Germinal center (tissue), 1 donor: ENCODE data around the gene IL3.
A peak's percentile ranks its signal among the peaks of the same experiment; 100 is the strongest.

ENCODE experiments used
- DNase-seq: peaks from one replicate; pipeline ENCODE4 v3.0.0; 2012; ENCODE audit warnings: mixed read lengths, low spot score

IL3 gene

DNA sequence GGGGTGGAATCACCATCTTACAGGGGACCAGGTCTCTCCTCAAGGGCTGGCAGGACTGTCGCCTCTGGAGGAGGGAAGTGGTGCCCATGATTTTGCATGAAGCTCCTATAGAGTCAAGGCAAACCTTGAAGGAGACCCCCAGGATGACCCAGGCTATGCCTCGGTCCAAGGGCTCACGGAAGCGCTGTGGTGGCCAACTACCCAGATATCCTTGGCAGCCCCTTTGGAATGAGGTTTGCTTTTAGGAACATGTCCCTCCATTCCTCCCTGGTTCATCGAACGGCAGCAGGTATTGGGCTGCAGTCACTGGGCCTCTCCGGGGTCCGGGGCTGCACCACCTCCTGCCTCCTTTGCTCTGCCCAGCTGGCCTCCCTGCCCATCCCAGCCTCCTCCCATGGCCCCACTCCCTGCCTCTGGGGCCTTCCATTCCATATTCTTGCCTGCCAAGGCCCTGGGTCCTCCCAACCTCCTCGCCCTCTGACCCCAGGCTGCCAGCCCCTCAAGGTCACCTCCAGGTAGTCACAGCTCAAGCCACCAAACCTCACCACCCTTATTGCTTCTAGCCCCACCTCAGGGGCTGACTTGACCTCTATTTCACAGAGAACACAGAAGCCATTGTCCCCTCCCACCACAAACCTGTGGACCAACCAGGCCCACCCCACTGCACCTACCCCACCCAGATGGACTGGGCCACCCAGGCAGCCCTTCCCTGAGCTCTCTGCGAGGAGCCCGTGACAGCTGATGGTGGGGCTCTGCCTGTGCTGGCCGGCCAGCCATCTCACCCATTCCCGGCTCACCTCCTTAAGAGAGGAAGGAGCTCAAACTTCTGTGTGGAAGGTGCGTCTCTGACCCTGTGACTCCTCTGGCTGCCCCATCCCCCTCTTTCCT, 3.6 kb upstream of the IL3 start:
- no peak for DNase-seq

DNA sequence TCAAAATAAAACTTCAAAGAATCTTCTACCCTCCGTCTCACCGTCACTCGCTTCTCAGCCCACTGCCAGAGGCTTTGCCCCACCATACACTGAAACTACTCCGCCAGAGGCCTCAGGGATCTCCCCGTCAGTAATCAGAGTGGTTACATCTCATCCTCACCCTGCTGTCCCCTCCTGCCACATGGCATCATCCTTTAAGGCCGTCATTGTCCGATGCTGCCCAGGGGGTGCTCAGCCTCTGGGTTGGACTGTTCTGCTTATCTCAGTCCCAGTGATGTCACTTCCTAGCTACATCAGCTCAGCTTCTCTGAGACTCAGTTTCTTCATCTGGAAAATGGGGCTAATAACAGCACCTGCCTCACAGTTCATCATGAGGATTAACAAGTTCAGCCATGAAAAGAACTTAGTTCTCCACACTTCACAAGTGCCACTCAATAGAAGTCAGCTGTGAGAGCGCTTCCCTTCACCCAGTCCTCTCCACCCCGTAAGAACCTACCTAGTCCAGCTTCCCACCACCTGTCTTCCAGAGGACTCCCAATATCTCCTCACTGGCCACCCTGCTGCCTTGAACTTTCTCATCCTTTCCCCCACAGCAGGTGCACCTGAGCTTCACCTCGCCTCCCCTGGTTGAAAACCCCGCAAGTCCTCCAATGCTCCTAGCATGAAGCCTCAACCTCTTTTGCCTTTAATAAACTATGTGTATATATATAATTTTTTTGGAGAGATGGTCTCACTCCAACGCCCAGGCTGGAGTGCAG, 2.8 kb upstream of the IL3 start:
- no peak for DNase-seq

DNA sequence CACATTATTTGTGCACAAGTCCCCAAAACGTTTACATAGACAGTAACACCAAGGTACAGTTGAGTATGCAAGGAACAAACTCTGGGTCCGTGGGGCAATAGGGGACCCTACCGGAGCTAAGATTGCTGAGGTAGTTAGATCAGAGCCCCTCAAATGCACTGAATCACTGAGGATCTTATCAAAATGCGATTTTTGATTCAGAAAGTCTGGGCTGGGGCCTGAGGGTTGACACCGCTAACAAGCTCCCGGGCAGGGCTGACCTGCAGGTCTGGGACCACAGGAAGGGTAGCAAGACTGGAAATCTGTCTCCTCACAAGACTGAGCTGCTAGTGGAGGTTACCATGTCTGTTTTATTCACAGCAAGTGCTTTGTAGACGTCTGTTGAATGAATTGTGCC, 1.8 kb upstream of the IL3 start:
- no peak for DNase-seq

DNA sequence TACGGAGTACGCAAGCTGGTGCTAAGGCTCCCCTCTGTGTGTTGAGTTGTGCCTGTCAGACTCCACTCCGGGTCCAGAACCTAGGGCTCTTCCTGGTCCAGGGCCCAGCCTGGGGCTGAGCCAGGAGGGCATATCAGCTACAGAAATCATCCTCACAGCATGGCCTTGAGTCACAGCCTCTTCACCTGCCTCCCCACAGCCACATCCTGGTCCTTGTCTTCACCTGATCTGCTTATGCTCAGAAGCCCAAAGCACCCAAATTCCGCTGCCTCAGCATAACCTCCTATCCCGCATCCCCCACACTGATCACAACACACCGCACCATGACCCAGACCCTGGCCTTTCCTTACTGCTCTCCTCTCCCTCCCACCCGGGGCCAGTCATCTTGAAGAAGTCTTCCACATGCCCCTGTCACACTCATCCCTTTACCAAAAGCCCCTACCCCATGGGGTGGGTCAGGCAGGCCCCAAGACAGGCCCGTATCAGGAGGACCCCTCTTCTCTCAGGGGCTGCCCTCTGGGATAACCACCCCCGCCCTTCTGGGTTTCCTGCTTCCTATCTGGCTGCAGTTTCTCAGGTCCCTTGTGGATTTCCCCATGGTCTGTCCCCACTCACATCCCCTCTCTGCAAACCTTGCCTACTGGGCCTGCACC, 1.3 kb upstream of the IL3 start:
- no peak for DNase-seq

DNA sequence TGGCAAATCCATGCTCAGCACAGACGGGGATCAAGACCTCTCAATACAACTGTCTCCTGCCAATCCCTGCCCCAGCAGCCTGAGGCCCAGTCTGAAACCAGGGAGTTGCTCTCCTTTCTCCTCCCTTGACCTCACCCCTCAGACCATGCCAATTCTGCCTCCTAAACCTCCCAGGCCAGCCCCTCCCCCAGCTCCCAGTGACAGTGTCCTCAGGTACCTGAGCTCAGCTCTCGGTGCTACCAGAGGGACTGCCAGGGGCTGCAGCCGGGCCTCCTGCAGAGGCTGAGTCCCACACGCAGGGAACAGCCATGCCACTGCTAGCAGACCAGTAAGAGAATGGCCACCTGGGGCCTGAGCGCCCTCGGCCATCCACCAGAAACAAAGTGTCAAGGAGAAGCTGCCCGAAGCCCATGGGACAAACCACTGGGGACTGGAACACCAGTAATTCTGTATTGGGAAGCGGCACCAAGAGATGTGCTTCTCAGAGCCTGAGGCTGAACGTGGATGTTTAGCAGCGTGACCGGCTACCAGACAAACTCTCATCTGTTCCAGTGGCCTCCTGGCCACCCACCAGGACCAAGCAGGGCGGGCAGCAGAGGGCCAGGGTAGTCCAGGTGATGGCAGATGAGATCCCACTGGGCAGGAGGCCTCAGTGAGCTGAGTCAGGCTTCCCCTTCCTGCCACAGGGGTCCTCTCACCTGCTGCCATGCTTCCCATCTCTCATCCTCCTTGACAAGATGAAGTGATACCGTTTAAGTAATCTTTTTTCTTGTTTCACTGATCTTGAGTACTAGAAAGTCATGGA, 557 bp upstream of the IL3 start:
- DNase-seq, result no peak

DNA sequence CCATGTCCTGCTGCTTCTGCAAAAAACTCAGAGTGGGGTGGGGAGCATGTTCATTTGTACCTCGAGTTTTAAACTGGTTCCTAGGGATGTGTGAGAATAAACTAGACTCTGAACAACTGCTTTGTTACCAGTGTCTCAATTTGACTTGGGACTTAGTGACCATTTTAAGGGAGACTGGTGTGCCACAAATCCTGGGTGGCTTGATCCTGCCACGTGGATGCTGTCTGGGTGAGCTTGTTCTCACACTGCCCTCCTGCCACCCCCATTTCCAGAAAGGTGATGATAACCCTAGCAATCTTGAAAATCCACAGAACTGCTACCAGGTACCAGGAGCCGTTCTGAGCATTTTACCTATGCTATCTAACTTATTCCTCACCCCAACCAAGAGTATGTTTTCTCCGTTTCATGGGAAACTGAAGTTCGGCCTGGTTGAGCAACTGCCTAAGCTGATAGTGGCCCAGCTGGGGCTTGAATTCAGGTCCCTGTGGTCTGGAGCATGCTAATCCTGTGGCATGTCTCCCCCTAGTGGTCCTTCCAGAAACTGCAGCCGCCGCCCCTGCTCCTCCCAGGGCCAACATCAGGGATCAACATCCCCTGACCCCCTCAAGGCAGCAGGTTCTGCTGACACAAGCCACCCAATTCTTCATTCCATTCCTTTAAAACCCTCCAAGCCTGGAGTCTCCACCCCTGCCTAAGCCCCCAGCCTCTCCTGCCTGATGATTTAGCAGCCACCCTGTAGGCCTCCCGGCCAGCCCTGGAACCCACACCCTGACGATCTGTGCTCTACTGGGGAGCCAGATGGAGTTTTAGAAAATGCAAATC, 2.8 kb downstream of the IL3 start:
- DNase-seq, result peak; percentile 78

DNA sequence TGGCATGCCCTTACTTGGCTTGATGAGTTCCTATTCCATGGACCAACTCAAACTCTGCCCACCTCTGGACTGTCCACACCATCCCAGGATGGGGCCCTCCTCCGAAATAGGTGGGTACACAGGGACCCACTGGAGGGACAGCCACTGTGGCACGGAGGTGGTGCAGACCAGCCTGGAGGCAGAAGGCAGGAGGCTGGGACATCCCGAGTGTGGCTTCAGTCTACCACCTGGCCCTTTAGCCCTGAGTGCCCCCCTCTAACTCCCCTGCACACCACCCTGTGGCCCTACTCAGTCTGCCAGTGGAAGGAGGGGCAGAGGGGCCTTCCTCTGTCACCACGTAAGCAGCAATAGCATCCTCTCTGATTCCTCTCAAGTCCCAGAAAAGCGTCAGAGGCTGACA, 3.7 kb downstream of the IL3 start:
- DNase-seq, result no peak

DNA sequence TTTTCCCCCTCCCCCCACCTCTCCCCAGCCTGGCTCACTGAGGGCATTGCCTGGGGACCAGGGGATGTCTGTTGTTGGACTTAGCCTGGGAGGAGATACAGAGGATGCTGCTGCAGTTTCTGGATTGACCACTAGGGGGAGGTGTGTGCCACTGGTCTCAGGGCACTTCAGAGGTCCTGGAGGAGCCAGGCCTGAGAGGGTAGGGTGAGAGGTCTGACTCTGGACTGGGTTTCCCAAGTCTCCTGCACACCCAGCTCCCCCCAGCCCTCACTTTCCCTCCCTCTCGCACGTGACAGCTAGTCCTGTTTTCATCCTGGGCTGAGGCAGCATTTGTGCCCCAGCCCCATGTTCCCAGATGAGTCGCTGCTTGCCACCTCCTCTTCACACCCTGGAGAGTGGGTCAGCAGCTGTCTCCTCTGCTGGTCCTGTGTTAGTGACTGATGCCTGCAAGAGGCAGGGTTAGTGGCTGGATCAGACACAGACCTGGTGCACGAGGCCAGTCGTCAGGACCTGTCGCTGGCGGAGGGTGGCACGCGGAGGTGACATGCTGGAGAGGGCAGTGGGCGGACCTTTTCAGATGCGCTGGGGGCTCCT, 4.4 kb downstream of the IL3 start:
- peak; percentile 76 for DNase-seq

DNA sequence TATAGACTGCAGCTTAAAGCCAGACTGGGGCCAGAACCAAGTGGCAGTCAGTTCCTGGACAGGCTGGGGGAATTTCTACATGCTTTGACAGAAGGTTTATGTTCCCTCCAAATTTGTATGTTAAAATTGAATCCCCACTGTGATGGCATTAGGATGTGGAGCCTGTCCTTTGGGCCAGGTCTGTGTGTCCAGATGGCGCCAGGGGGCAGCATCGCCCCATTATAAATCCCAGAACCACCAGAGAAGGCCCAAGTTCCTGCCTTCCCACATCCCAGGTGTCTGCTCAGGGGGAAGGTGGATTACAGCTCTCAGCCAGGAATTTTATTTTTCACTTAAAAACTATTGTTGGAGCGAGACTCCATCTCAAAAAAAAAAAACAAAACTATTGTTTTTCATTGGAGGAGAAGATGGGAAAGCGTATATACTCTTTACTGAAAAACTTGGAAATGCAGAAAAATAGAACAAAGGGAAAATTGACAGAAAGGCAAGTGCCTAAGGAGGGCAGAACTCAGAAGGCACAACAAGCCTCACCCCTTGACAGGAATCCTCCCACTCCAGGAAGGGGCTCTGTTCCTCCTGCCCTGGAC, 5.0 kb downstream of the IL3 start:
- peak; percentile 35 for DNase-seq

DNA sequence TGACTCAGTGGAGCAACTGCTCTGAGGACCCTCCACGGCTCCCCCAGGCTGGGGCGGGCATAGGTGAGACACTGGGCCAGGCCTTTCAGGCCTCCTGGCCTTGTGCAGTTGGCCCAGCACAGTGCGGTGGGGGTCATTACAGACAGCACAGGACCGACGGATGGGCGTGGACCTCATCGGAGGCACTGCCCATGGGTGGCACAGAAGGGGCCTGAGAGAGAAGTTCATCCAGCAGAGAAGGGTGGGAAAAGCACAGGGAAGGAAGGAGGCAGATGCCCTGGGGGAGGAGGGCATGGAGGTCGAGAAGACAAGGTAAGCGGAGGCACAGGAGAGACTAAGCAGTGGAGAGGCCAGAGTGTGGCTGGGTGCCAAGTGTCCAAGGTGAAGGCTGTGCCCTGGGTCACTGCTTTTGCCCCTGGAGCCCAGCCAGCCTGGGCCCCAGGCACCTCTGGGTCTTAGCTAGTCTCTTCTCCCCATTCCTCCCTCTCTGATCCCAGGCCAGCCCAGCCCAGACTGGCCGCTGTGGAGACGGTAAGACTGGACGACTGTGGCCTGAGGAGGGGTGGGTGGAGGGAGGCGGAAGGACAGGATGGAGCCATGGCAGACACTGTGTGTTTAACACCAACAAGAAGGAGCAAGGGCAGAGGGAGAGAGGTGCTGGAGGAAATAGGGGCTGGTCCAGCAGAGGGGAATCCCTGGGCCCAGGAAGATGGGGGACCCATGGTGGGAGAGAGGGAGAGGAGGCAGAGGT, 5.7 kb downstream of the IL3 start:
- no peak for DNase-seq

DNA sequence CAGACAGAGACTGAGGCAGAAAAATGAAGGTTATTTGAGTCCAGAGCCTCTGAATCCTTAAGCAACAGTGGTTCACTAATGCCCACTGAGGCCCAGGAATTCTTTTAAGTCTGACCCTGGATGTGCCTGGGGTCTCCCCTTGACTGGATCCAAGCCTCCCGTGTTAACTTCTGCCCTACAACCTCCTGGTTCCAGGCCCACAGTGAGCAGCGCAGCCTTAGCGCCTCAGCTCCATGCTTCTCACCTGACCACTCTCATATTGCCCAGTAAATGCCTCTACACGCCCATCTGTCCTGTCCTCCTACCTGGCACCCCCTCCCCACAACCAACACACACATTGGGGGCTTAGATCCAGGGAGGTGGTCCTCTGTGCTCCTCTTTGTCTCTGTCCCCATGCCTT, 6.4 kb downstream of the IL3 start:
- DNase-seq, result no peak

DNA sequence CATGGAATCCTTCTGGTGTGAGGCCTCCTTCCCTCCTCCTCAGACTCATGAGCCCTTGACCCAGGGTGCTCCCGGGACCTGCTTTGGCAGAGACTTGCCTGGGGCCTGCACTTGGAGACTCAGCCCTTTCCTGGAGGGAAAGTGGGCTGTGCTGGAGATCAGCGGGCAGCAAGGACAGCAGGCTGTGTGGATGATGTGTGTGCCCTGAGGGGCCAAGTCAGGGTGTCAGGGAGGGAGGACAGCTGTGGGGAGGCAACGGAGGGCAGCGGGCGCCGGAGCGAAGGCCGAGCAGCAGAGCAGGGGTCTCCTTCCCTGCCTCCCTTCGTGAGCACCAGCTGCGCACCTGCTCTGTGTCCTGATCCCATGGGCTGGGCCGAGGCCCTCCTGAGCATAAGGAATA, 7.0 kb downstream of the IL3 start:
- DNase-seq, result no peak

DNA sequence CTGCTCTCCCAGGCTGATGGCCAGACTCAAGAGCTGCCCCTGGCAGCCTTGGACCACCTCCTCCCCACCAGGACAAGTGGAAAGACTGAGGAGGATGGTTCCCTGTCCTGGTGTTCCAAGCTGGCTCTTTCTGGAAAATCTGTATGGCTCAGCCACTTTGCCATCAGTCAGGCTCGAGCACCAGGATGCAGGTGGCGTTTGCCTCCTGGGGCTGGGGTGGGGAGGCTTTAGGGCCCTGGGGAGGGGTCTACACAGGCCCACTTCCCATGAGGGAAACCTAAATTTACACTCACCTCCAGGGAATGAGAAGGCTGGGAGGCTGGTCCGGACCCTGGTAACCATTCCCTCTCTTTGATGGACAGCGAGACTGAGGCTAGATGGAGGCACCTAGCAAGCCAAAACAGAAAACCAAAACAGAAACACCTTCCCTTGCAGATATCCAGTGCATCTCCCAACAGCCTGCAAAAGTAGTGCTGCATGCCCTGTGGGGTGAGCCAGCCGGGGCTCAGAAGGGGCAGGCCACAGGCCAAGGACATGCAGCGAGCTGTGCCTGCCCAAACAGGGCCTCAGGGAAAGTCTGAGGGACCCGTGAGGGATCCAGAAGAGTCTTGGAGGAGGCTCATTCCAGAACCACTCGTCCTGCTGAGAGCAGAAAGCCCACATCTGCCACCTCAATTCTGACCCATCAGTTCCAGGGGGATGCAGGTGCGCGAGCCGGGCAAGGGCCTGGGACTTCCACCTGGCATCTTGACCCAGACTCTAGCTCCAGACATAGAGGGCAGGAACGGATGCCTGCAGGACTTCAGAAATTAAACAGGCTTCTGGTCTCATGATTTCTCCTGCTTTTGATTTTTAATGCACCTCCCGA, 7.7 kb downstream of the IL3 start:
- DNase-seq, result no peak

DNA sequence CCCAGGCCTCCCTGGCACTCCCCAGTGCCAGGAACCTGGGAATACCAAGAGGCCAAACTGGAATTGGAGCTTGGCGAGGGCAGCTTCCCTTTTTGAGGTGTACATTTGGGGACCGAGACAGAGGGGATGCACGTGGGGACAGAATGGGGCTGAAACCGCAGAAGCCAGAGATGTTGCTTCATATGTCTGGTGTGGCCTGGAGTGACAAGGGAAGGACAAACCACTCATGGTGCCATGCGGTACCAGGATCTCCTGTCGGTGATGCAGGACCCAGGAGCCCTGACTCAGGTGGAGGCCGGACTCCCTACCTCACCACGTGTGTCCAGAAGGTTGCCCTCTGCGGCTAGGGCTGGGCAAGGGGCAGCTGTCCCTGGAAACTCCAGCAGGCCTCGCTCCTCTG, 9.1 kb downstream of the IL3 start:
- DNase-seq, result no peak

DNA sequence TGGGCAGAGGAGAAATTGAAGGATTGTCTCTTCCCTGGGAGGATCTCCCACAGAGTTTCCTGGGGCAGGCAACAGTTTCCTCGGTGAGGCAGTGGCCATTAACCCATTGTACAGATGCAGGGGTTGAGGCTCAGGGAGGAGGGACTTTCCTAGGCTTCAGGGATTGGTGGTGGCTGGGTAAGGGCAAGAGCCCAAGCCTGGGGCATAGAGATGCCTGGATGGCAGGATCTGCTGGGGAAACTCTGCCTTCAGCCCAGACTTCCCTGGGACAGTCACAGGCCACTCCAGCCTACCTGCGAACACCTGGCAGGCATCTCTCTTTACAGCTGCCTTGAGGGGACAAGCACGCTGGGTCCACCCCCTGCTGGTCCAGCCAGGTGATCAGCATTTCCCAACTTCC, 9.5 kb downstream of the IL3 start:
- no peak for DNase-seq

DNA sequence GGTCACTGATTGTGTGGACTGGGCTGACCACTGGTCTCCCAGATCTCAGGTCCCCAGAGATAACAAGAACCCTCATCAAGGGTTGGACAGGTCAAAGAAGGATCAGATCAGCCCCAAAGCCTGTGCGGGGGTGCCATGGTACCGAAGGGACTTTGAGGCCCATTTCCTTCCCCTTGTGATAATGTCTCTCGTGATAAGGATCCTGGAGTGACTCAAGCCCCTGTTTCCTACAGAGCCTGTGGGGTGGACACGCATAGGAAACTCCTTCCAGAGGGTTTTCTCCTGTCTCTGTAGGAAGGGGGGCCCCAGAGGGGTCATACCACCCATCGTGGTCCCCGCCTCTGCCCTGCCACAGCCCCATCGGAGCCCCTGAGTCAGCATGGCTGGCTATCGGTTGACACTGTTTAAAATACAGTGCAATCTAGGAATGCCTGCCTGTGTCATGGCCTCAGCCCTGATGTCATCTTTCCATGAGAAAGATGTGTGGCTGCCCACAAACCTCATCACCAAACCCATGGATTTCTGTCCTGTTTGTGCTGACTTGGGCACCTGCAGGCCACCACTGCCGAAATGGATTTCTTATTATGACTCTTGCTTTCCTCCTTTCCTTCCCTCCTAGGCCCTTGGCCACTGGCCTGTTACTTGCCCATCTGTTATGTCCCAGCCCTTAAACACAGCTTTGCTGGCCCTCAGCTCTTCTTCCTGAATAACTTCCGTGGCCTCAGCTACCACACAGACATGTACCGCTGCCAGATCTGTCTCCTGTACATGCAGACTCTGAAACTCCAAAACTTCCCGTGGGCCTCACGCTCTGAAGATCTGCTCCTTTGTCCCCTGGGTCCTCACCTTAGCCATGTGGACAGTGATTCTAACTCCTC, 10.2 kb downstream of the IL3 start:
- no peak for DNase-seq

DNA sequence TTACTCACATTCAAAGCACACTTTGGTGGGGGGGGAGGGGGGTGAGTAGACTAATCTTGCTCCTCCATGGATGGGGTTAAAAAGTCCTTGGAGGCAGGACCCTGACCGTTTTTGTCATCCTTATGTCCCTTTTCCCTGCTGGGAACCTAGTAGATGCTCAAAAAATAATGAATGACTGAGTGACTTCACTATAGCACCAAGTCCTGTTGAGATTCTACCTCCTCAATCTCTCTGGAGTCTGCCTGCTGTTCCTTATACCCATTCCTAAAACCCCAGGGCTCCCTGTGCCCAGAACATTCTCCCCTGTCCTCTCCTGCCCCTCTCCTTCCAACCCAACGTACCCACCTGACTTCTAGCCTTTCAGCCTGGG, 10.9 kb downstream of the IL3 start:
- no peak for DNase-seq

DNA sequence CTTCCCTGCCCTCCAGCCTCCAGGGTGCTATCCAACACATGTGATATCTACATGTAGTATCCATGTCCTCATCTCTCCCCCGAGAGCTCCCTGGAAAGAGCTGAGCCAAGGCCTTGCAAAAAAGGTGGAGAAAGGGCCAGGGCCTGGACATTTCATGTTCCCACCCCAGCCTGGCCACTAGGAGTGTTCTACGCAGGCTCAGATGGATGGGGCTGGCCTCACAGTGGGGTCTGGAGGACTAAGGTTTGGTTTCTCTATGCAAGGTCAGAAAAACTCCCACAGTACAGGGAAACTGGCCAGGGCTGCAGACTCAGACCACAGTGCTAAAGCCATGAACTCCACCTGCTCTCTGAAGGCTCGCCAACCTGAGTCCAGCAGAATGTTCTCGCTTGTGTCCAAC, 11.6 kb downstream of the IL3 start:
- DNase-seq, result no peak
